DND-41 (cell line): Measurements from ENCODE around the gene SLC25A27.

Source experiments
- ATAC-seq: fragments of 200-7000 bp; cut with Tn5 transposase; 3 replicates; pipeline ENCODE4 v1.9.1; 2021; ENCODE audit warnings: low read depth; ENCODE audit not compliant: insufficient read depth
- DNase-seq: peaks from one replicate; pipeline ENCODE4 v3.0.0-alpha.2; 2020
- H2AFZ ChIP-seq: 2 replicates; pipeline ENCODE4 v1.6.0; 2012; ENCODE audit warnings: low read depth, low read length
- H3K27ac ChIP-seq: 2 replicates; pipeline ENCODE4 v1.5.1; 2012; ENCODE audit warnings: low read length, inconsistent platforms
- H3K27me3 ChIP-seq: fragments of 200-600 bp; sonication (generic); 2 replicates; pipeline ENCODE4 v1.6.0; 2012; ENCODE audit warnings: low read length, mild to moderate bottlenecking, inconsistent platforms; ENCODE audit not compliant: insufficient read depth, poor library complexity
- H3K36me3 ChIP-seq: 2 replicates; pipeline ENCODE4 v1.5.1; 2012; ENCODE audit warnings: low read length, inconsistent platforms; ENCODE audit not compliant: insufficient read depth
- H3K4me1 ChIP-seq: 2 replicates; pipeline ENCODE4 v1.5.1; 2012; ENCODE audit warnings: mild to moderate bottlenecking, low read length; ENCODE audit not compliant: insufficient read depth
- H3K4me2 ChIP-seq: 2 replicates; pipeline ENCODE4 v1.6.0; 2012; ENCODE audit warnings: mild to moderate bottlenecking, moderate library complexity, low read length, inconsistent platforms; ENCODE audit not compliant: insufficient read depth
- H3K4me3 ChIP-seq, 2 experiments: fragments of 200-600 bp in 1 of 2; shearing (Covaris generic) in 1 of 2; 2 replicates each; pipeline ENCODE4 v1.5.1; 2012 to 2016; ENCODE audit warnings: inconsistent platforms in 2 of 2, low read length in 2 of 2, mild to moderate bottlenecking in 2 of 2, low read depth in 1 of 2, moderate library complexity in 1 of 2
- H3K79me2 ChIP-seq: 2 replicates; pipeline ENCODE4 v1.6.0; 2012; ENCODE audit warnings: low read length, inconsistent platforms; ENCODE audit not compliant: insufficient read depth
- H3K9ac ChIP-seq: 2 replicates; pipeline ENCODE4 v1.6.0; 2012; ENCODE audit warnings: low read depth, mild to moderate bottlenecking, inconsistent platforms, low read length, moderate library complexity
- H3K9me3 ChIP-seq: 2 replicates; pipeline ENCODE4 v1.5.1; 2012; ENCODE audit warnings: low read length, moderate library complexity, mild to moderate bottlenecking, inconsistent platforms; ENCODE audit not compliant: insufficient read depth, severe bottlenecking
- H4K20me1 ChIP-seq: 2 replicates; pipeline ENCODE4 v1.6.0; 2012; ENCODE audit warnings: low read length; ENCODE audit not compliant: insufficient read depth
- CTCF ChIP-seq: IDR thresholded peaks from 2 replicates; pipeline ENCODE4 v1.5.1; 2012; ENCODE audit warnings: borderline replicate concordance, low read length, moderate library complexity, mild to moderate bottlenecking; ENCODE audit not compliant: poor library complexity, severe bottlenecking; ENCODE audit errors: extremely low read depth
- EZH2 ChIP-seq: IDR thresholded peaks from 3 replicates; pipeline ENCODE4 v1.6.1; 2012; ENCODE audit warnings: borderline replicate concordance, low read depth, mild to moderate bottlenecking, moderate library complexity, low read length, inconsistent platforms; ENCODE audit not compliant: severe bottlenecking

Gene SLC25A27

GRCh38 chr6:46648869-46649492, 3.8 kb upstream of the SLC25A27 start:
- H3K27me3 ChIP-seq = no peaks in the 10 kb centered on the region
- no peaks in the 10 kb centered on the region for H4K20me1 ChIP-seq
- H3K36me3 ChIP-seq = no peaks in the 10 kb centered on the region
- H3K9ac ChIP-seq = no peak overlapping the region
- no peak overlapping the region for H3K4me3 ChIP-seq
- H3K27ac ChIP-seq = no peak overlapping the region
- H3K4me2 ChIP-seq = no peak overlapping the region
- H3K79me2 ChIP-seq = no peaks in the 10 kb centered on the region
- no peak overlapping the region for H2AFZ ChIP-seq
- TF ChIP-seq EZH2 (no peak), CTCF (no peak)
- ATAC-seq (no peak), DNase-seq (no peak)
- no peaks in the 10 kb centered on the region for H3K4me1 ChIP-seq
- no peaks in the 10 kb centered on the region for H3K9me3 ChIP-seq

GRCh38 chr6:46651006-46651405, 1.8 kb upstream of the SLC25A27 start:
- no peak overlapping the region for H3K4me2 ChIP-seq
- H3K27me3 ChIP-seq = no peaks in the 10 kb centered on the region
- no peaks in the 10 kb centered on the region for H3K4me1 ChIP-seq
- H3K36me3 ChIP-seq = no peaks in the 10 kb centered on the region
- ATAC-seq (no peak), DNase-seq (no peak)
- no peak overlapping the region for H3K27ac ChIP-seq
- H3K9ac ChIP-seq = no peak overlapping the region
- no peak overlapping the region for H2AFZ ChIP-seq
- TF ChIP-seq CTCF = no peak
- no peak for TF ChIP-seq EZH2
- H3K79me2 ChIP-seq = no peaks in the 10 kb centered on the region
- H3K9me3 ChIP-seq = no peaks in the 10 kb centered on the region
- no peak overlapping the region for H3K4me3 ChIP-seq
- no peaks in the 10 kb centered on the region for H4K20me1 ChIP-seq

- Histone ChIP-seq H3K4me1 (no peaks in the 10 kb centered on the region), H4K20me1 (no peaks in the 10 kb centered on the region), H3K9ac (no peak overlapping the region), H3K79me2 (no peaks in the 10 kb centered on the region), H3K27ac (no peak overlapping the region), H2AFZ (no peak overlapping the region), H3K36me3 (no peaks in the 10 kb centered on the region), H3K27me3 (no peaks in the 10 kb centered on the region), H3K9me3 (no peaks in the 10 kb centered on the region), H3K4me3 (no peak overlapping the region), H3K4me2 (no peak overlapping the region)
- TF ChIP-seq CTCF (no peak), EZH2 (no peak)
- no peak for DNase-seq
- no peak for ATAC-seq
These were observed 959 bp upstream of the SLC25A27 start for GRCh38 chr6:46651816-46652215.

GRCh38 chr6:46652232-46652602, 558 bp upstream of the SLC25A27 start:
- Histone ChIP-seq H3K27ac (no peak overlapping the region), H3K4me2 (no peak overlapping the region), H4K20me1 (no peaks in the 10 kb centered on the region), H3K79me2 (no peaks in the 10 kb centered on the region), H3K9me3 (no peaks in the 10 kb centered on the region), H3K4me3 (no peak overlapping the region), H2AFZ (no peak overlapping the region), H3K4me1 (no peaks in the 10 kb centered on the region), H3K9ac (no peak overlapping the region), H3K36me3 (no peaks in the 10 kb centered on the region), H3K27me3 (no peaks in the 10 kb centered on the region)
- DNase-seq (no peak), ATAC-seq (no peak)
- no peak for TF ChIP-seq CTCF
- TF ChIP-seq EZH2 = no peak
